ENCODE measurements around the gene CD86.
"Not testable (repeated sequence)": the region's sequence is repeated elsewhere in the genome, so short reads cannot be mapped to it uniquely, and the experiment has no call there.

Gene CD86

GRCh38 chr3:122033023-122033422, 22.1 kb upstream of the CD86 start:
- Histone ChIP-seq H3K36me3 (no peaks in the 10 kb centered on the region), H3K27ac (no peak overlapping the region), H3K9me3 (ENCODE audit: severe bottlenecking) (peaks cover 10% of the 10 kb centered on the region), H3K4me3 (ENCODE audit: low read depth, low read length) (no peak overlapping the region), H3K27me3 (ENCODE audit: insufficient read depth, low read depth, severe bottlenecking) (no peaks in the 10 kb centered on the region)
- TF ChIP-seq CTCF (IDR thresholded peaks at IDR 0.05; ENCODE audit: low read depth, low read length): no peak
- no peak for DNase-seq

DNA sequence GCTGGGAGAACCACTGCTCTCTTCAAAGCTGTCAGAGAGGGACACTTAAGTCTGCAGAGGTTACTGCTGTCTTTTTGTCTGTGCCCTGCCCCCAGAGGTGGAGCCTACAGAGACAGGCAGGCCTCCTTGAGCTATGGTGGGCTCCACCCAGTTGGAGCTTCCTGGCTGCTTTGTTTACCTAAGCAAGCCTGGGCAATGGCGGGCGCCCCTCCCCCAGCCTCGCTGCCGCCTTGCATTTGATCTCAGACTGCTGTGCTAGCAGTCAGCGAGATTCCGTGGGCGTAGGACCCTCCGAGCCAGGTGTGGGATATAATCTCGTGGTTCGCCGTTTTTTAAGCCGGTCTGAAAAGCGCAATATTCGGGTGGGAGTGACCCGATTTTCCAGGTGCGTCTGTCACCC, 7.9 kb upstream of the CD86 start:
- H3K27ac ChIP-seq; H3K9me3 ChIP-seq (ENCODE audit: severe bottlenecking); H3K36me3 ChIP-seq; H3K4me3 ChIP-seq (ENCODE audit: low read depth, low read length); H3K27me3 ChIP-seq (ENCODE audit: insufficient read depth, low read depth, severe bottlenecking); DNase-seq: not testable (repeated sequence)

DNA sequence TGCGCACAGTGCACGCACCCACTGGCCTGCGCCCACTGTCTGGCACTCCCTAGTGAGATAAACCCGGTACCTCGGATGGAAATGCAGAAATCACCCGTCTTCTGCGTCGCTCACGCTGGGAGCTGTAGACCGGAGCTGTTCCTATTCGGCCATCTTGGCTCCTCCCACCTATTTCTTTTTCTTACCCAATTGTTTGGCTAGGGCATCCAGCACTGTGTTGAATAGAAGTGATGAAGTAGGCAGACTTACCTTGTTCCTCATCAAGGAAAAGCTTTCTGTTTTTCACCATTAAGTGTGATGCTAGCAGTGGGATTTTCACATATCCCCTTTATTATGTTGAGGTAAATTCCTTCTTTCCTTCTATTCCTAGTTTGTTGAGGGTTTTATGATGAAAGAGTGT, 7.4 kb upstream of the CD86 start:
- not testable (repeated sequence) for H3K27me3 ChIP-seq (ENCODE audit: insufficient read depth, low read depth, severe bottlenecking); H3K9me3 ChIP-seq (ENCODE audit: severe bottlenecking); H3K27ac ChIP-seq; H3K36me3 ChIP-seq; H3K4me3 ChIP-seq (ENCODE audit: low read depth, low read length); DNase-seq

DNA sequence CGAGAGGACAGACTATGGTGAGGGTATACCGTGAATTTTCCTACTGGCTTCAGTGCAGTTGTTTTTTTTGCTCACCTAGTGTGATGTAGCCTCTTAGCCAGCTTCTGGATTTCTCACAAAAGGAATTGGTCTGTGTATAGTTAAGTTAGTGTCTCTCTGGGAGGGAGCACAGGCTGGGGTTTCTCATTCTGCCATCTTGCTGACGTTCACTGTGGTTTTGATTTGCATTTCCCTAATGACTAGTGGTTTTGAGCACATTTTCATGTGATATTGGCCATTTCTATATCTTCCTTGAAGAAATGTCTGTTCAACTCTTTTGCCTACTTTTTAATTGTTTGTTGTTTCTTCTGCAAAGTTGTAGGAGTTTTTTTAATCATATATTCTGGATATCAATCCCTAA, 2.2 kb upstream of the CD86 start:
- no peak for TF ChIP-seq CTCF (IDR thresholded peaks at IDR 0.05; ENCODE audit: low read depth, low read length)
- Histone ChIP-seq H3K9me3 (ENCODE audit: severe bottlenecking) (no peaks in the 10 kb centered on the region), H3K4me3 (ENCODE audit: low read depth, low read length) (no peak overlapping the region), H3K27ac (no peak overlapping the region), H3K27me3 (ENCODE audit: insufficient read depth, low read depth, severe bottlenecking) (no peaks in the 10 kb centered on the region), H3K36me3 (no peaks in the 10 kb centered on the region)
- DNase-seq: no peak

DNA sequence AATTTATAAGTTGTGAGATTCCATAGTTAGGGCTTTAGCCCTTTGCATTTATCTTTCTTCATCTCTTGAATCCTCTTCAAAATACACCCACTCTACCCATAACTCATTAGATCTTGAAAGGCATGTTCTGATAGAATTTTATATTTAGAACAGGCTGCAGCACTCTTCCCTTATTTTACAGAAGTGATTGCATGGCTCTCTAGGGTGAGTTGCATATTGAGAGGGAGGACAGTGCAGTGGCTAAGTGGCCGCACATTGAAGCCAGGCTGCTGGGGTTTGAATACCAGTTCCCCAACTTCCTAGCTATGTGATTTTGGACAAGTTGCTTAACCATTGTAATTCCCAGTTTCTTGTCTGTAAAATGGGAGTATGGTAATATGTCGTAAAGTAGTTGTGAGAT, 2.5 kb downstream of the CD86 start:
- Histone ChIP-seq H3K4me3 (ENCODE audit: low read depth, low read length) (no peak overlapping the region), H3K9me3 (ENCODE audit: severe bottlenecking) (no peaks in the 10 kb centered on the region), H3K36me3 (no peaks in the 10 kb centered on the region), H3K27me3 (ENCODE audit: insufficient read depth, low read depth, severe bottlenecking) (no peaks in the 10 kb centered on the region), H3K27ac (no peak overlapping the region)
- DNase-seq: no peak
- no peak for TF ChIP-seq CTCF (IDR thresholded peaks at IDR 0.05; ENCODE audit: low read depth, low read length)

DNA sequence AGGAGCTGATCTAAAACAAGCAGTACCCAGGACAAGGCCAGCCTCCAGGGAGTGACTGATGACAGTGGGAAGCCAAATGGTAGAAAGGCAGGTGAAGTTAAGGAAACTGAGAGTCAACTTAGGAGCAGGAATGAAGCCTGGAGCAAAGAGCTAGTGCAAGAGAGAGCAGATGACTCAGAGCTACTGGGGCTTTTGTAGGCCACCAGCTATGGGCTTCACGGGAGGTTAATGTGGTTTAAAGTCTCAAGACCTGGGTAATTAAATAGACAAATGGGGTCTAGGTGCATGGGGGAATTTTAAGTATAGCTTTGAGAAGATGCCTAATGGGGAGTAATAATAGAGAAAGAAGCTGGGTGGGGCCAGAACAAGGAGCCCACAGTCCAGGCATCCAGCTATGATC, 3.1 kb downstream of the CD86 start:
- H3K27me3 ChIP-seq (ENCODE audit: insufficient read depth, low read depth, severe bottlenecking): no peaks in the 10 kb centered on the region
- H3K4me3 ChIP-seq (ENCODE audit: low read depth, low read length): no peak overlapping the region
- no peaks in the 10 kb centered on the region for H3K9me3 ChIP-seq (ENCODE audit: severe bottlenecking)
- no peak for DNase-seq
- no peak overlapping the region for H3K27ac ChIP-seq
- no peaks in the 10 kb centered on the region for H3K36me3 ChIP-seq
- no peak for TF ChIP-seq CTCF (IDR thresholded peaks at IDR 0.05; ENCODE audit: low read depth, low read length)

DNA sequence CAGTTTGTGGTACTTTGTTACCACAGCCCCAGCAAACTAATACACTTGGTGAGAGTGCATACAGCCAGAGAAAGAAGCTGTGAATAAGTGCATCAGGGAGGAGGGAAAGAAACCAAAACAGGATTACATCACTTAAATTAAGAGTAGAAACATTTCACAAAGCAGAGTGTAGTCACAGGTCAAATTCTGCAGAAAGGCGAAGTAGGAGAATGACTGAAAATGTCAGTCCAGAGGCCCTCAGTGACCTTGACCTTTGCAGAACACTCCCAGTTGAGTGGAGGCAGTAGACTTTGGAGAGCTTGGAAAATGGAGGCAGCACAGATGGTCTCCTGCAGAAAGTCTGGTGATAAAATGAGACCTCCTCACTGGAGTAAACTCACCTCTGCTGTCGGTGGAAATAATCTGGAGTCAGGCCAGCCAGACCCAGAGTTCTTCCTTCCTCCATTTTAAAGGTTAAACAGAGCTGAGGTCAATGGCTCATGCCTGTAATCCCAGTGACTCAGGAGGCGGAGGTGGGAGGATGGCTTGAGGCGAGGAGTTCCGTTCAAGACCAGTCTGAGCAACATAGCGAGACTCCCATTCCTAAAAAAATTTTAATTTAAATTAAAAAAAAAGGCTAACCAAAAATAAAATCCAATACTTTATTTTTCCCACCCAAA, 5.0 kb downstream of the CD86 start:
- Histone ChIP-seq H3K9me3 (ENCODE audit: severe bottlenecking) (no peaks in the 10 kb centered on the region), H3K27me3 (ENCODE audit: insufficient read depth, low read depth, severe bottlenecking) (no peaks in the 10 kb centered on the region), H3K4me3 (ENCODE audit: low read depth, low read length) (no peak overlapping the region), H3K27ac (no peak overlapping the region), H3K36me3 (no peaks in the 10 kb centered on the region)
- TF ChIP-seq CTCF (IDR thresholded peaks at IDR 0.05; ENCODE audit: low read depth, low read length): no peak
- DNase-seq: no peak

Data from WERI-Rb-1 (cell line).